Nephron (organoid): ENCODE data around the gene RBMY1B.
"Not testable (repeated sequence)": the region's sequence is repeated elsewhere in the genome, so short reads cannot be mapped to it uniquely, and the experiment has no call there.

ENCODE experiments used
- H3K27ac Mint-ChIP-seq, 3 experiments: 2 replicates each; pipeline ENCODE4 v1.8.0; 2020; ENCODE audit warnings: mixed read lengths in 3 of 3, mild to moderate bottlenecking in 2 of 3, moderate library complexity in 1 of 3
- H3K27me3 Mint-ChIP-seq: 2 replicates; pipeline ENCODE4 v1.8.0; 2021; ENCODE audit warnings: low read depth, mild to moderate bottlenecking, moderate library complexity, mixed read lengths
- H3K36me3 Mint-ChIP-seq: 2 replicates; pipeline ENCODE4 v1.8.0; 2020; ENCODE audit warnings: low read depth, mixed read lengths
- H3K4me1 Mint-ChIP-seq: 2 replicates; pipeline ENCODE4 v1.8.0; 2020; ENCODE audit warnings: mixed read lengths
- H3K4me3 Mint-ChIP-seq, 3 experiments: 2 replicates each; pipeline ENCODE4 v1.8.0; 2020; ENCODE audit warnings: mild to moderate bottlenecking in 3 of 3, mixed read lengths in 3 of 3, moderate library complexity in 2 of 3
- H3K9me3 Mint-ChIP-seq: 2 replicates; pipeline ENCODE4 v1.8.0; 2020; ENCODE audit warnings: mixed read lengths
- CTCF ChIP-seq, 3 experiments: fragments of 200-600 bp; sonication (generic); IDR thresholded peaks; one replicate each; pipeline ENCODE4 v1.5.0; 2021; ENCODE audit warnings: antibody characterized with exemption in 3 of 3; ENCODE audit not compliant: unreplicated experiment in 3 of 3

The RBMY1B gene

GRCh38 chrY:21511038-21511437, at the start of gene RBMY1B:
RBMY1B (plus strand) TSS chrY:21511338; CDS start chrY:21513351, 2,013 bp downstream.
- H3K4me1 Mint-ChIP-seq, H3K4me3 Mint-ChIP-seq, H3K36me3 Mint-ChIP-seq, H3K9me3 Mint-ChIP-seq, H3K27me3 Mint-ChIP-seq, H3K27ac Mint-ChIP-seq: not testable (repeated sequence)

- not testable (repeated sequence) for H3K4me1 Mint-ChIP-seq, H3K4me3 Mint-ChIP-seq, H3K27me3 Mint-ChIP-seq, H3K27ac Mint-ChIP-seq, H3K36me3 Mint-ChIP-seq, H3K9me3 Mint-ChIP-seq
Observed at GRCh38 chrY:21462915-21463314, 48.2 kb upstream of the RBMY1B start.

- H3K4me3 Mint-ChIP-seq = no peak overlapping the region
- H3K9me3 Mint-ChIP-seq = no peaks in the 10 kb centered on the region
- H3K36me3 Mint-ChIP-seq = no peaks in the 10 kb centered on the region
- H3K27me3 Mint-ChIP-seq = no peaks in the 10 kb centered on the region
- H3K4me1 Mint-ChIP-seq = no peaks in the 10 kb centered on the region
- no peak for TF ChIP-seq CTCF (IDR thresholded peaks at IDR 0.05; ENCODE audit: unreplicated experiment in 3 of 3)
- no peak overlapping the region for H3K27ac Mint-ChIP-seq
Observed at GRCh38 chrY:21482967-21483366, 28.2 kb upstream of the RBMY1B start.

GRCh38 chrY:21534579-21534978, 23.4 kb downstream of the RBMY1B start, which contains the start of gene RBMY1A1:
RBMY1A1 (plus strand) TSS chrY:21534879; CDS start chrY:21536892, 2,013 bp downstream.
- not testable (repeated sequence) for H3K4me1 Mint-ChIP-seq, H3K27ac Mint-ChIP-seq, H3K9me3 Mint-ChIP-seq, H3K36me3 Mint-ChIP-seq, H3K4me3 Mint-ChIP-seq, H3K27me3 Mint-ChIP-seq

GRCh38 chrY:21559316-21559984, 48.3 kb downstream of the RBMY1B start:
- H3K36me3 Mint-ChIP-seq, H3K4me3 Mint-ChIP-seq, H3K27me3 Mint-ChIP-seq: not testable (repeated sequence)

More at GRCh38 chrY:21559316-21559984, 48.3 kb downstream of the RBMY1B start:
- not testable (repeated sequence) for H3K4me1 Mint-ChIP-seq, H3K27ac Mint-ChIP-seq, H3K9me3 Mint-ChIP-seq
